Stimulated activated CD8-positive, alpha-beta memory T cell treated with anti-CD3 and anti-CD28 coated beads, Interleukin-7, amount 100 ng/mL, for 4 hours (primary cell): ENCODE results near the gene RRBP1.

Experiments used
- DNase-seq, 2 donors: peaks; one replicate each; pipeline ENCODE4 v3.0.0-alpha.2; 2020; ENCODE audit warnings: low read depth in 2 of 2

The RRBP1 gene

DNA sequence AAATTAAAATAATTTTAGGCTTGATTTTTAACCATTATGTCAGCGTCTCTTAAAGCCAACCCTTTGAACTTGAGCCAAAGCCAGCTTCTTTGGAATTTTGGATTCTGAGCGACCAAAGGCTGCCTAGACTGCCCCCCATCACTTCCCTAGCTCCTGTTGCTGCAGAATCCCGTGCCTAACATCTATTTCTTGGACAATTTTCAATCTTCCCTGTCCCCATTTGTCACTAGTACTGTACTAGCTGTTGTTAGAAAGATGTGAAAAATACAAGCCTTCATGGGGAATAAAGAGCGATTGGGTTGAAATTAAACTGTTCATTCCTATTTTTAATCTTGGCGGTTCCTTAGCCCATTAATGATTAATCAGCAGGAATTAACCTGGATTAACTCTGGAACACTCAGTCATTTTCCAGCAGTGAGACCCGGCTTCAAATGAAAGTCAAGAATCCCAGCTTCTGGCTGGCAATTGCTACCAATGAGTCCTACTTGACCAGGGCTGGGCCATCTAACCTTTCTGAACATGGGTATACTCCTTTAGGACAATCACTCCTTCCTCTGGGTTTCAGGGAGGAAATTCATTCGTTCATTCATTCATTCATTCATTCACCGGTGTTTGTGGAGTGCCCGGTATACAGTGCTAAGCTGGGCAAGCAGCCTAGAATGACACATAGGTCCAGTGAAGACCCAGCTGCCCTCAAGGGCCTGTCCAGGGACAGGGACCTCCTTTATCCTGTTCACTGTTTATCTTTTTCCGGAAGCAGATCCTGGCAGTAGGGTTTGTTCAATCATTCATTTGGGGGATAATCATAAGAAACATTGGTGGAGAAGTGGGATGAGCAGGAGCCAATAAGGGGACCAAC lies 1.4 kb upstream of the RRBP1 start:
- no peak for DNase-seq

DNA sequence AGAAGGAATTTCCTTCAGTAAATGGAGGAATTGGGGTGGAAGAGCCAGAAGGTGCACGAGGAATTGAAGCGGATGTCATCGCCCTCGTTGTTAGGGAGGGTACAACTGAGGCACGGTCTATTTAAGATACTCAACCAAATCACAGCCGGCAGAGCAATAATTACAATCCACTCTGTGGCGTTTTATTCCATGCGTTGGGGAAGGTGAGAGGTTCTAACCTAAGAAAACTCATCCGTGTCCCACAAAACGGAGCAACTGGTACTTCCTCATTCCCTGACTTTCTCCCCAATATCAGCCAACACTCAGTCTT lies 802 bp upstream of the RRBP1 start:
- no peak for DNase-seq

DNA sequence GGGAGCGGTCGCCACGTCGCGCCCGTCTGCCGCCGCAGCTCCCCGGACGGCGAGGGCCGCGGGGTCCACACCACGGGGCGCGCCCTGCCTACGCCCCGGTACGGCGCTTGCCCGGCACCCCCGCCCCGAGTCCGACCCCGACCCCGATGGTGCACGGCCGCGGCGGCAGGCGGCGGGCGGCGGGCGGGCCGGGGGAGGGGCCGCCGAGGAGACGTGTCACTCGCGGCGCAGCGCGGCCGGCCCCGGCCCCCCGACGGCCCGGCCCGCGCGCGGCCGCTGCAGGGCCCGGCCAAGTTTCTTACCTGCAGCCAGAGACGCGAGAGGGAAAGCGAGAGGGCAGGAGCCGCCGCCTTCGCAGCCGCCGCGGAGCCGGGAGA lies 328 bp downstream of the RRBP1 start:
- DNase-seq, result no peak

DNA sequence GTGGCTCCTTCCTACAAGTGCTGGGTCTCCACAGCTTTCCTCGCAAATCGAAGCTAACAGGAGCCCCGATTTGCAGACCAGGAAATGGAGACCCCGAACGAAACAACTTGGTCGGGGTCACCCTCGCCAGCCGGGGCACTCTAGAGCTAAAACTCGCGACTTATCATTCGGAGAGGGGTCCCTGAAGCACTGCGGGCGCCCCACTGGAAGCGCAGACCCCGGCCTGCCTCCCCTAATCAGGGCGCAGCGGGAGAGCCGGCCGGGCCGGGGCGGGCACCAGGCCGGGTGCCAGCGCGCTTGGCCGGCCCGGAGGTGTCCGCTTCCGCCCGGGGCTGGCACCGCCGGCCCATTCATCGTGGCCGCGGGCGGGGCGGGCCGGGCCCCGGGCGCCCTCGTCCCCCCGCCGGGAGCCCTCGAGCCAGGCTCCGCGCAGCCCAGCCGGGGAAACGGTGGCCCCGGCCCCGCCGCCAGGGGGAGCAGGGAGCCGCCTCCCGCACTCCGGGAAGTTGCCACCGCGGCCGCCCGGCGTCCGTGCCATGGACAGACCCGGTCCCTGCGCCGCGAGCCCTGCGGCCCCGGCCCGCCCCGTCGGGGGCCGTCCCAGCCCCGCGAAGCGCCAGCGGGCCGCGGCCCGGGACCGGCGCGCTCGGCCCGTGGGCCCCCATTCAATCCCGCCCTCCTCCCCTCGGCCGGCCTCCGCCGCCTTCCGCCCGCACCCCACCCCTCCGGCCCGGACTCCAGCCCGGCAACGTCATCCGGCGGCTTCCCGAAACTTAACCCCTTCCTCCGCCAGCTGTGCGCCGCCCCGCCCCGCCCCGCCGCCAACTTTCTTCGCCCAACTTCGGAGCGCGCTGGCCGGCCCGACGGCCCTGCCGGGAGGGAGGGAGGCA lies 961 bp downstream of the RRBP1 start:
- DNase-seq, result peak; percentile 27 to 73

DNA sequence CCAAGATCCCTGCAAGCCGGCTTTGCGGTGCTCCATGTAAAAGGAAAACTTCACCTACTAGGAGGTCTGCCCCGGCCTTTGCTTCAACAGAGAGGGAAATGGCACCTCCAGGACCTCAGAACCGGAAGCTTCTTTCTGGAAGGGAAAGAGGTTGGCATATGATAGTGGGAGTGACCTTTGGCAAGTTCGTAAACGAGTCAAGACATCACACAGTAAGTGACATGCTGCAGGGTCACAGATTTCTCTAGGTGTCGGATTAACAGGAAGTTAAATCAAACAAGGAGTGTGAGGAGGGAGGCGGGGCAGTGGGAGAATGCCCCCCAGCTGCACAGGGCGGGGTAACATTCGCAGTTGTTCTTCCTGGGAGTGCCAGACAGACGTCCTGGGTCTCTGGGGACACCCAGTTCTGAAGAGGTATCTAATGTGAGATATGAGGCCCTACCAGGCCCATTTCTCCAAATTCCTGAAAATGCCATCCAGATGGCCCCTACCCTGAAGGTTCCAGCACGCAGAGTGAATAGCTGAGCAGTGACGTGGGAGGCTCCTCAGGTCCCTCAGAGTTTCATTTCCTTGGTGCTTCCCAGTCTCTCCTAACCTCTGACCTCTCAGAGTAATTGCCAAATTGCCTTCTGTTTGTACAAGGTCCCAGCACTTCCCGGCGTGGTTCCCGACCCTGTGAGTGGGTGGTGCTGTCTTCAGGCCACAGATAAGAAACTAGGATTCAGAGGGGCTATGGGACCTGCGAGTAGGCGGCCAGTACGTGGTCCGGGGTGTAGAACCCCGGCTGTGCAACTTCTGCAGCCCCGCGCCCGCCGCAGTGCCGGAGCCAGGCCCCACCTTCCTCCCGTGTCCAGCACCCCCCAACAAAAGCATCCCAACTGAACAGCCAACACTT lies 1.9 kb downstream of the RRBP1 start:
- DNase-seq, result peak in 1 of 2 donors; percentile 18

DNA sequence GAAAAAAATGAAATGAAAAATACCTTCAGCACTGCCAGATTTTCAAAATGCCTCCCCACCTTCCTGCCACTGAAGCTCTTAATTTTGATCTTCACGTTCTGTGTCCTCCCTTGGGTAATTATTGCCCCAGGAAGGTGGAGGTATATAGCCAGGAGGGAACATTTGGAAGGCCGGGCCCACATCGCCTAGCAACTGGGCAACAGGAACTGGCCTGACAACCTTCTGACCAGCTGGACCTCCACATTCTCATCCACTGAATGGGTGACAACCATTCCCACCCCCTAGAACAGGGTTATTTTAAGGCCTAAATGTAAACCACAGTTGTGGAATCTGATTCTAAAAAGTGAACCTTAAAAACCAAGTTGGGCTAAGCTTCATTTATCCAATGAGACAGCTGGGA lies 3.2 kb downstream of the RRBP1 start:
- no peak for DNase-seq

DNA sequence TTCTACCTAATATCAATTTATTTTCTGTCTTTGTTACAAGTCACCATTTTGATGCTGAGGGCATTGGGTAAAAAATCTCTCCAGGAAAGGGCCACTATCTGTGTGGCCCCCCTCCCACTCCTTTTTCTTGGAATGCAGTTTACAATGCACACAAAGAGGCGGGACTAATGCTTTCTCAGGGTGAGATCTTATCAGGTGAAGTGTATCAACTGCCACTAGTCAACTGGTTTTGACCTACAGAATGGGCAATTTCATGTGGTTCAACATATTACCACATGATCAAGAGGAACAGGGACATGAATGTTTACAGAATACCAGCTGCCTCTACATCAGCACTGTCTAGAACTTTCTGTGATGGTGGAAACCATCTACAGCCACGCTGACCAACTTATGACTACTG lies 3.7 kb downstream of the RRBP1 start:
- DNase-seq, result no peak

DNA sequence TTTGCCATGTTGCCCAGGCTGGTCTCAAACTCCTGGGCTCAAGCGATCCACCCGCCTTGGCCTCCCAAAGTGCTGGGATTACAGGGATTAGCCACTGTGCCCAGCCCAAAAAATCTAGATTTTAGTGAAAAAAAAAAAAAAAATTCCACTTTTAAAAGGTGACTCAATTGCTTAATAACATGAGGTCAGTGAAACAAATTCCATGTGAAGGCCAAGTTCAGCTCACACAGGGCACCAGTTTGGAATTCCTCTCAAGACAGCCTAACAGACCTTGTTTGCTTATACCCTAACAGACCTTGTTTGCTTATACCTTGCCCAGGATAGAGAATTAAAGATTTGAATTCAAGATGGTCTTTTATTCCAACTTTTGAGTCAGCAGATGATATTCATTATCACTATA lies 5.1 kb downstream of the RRBP1 start:
- DNase-seq, result no peak

DNA sequence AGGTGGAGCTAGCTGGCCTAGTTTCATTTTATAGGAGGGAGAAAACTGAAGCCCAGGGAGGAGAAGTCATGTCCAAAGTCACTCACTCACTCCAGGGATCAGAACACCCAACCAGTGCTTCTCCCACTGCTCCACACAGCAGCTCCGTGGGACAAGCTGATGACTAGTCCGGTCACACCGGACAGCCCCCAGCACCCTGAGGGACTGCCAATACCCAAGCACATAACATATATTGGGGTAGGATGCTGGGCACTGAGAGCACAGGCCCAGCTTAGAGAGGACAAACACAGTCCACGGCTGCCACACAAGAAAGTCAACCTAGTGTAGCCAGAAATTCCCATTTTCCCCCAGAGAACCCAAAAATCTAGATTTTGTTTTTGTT lies 5.7 kb downstream of the RRBP1 start:
- no peak for DNase-seq

DNA sequence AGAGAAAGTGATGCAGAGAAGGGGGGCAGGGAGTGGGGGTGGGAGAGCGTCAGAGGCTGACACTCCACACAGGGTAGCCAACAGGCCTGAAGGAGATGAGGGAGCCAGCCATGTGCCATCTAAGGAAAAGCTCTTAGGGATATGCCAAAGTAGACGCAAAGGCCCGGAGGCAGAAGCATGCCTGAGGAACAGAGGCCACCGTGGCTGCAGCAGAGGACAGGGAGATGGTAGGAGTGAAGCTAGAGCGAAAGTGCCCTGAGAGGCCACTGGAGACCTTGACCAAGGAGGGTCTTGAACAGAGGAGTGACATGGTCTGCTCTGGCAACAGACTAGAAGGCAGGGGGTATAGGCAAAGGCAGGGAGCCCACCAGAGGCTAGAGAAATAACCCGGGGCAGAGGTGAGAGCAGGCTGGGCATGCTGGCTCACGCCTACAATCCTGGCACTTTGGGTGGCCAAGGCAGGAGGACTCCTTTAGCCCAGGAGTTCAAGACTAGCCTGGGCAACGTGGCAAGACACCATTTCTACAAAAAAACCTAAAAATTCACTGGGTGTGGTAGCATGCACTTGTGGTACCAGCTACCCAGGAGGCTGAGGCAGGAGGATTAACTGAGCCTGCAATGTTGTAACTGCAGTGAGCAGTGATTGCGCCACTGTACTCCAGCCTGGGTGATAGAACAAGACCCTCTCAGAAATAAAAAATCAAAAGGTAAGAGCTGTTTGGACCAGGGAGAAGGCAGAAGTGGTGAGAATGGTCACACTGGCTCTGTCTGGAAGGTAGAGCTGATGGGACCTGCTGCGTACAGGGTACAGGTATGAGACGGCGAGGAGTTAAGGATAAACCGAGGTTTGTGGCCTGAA lies 6.3 kb downstream of the RRBP1 start:
- no peak for DNase-seq

DNA sequence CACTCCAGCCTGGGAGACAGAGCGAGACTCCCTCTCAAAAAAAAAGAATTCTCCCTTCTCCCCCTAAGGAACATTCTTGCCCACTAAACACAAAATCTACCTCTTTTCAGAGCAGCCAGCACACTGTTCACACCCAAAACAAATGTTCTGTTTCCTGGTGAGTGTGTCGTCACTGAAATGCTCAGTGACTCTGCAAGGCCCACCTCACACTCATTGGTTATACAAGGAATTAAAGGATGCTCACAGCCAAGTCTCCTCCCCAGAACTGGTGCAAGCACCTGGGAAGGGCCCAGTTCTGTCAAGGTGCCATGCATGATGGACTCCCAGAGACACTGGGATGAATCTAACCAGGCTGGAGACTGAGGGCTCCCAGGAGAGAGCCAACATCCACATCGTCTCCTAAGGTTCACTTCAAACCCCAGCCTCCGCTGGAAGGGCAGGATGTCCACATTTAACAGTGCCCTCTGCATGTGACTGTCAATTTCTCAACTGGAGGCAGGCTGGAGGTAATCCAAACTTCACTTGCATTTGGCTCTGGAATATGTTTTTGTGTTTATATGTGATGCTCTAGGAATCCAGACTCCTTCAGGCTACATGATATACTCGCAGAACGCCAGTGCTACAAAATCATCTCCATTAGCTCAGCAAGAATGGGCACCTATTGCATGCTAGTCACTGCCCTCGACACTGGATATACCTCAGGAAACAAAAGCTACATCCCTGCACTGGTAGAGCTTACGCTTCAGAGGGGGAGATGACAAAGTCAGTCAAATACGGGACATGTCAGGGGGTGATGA lies 7.1 kb downstream of the RRBP1 start:
- DNase-seq, result no peak

DNA sequence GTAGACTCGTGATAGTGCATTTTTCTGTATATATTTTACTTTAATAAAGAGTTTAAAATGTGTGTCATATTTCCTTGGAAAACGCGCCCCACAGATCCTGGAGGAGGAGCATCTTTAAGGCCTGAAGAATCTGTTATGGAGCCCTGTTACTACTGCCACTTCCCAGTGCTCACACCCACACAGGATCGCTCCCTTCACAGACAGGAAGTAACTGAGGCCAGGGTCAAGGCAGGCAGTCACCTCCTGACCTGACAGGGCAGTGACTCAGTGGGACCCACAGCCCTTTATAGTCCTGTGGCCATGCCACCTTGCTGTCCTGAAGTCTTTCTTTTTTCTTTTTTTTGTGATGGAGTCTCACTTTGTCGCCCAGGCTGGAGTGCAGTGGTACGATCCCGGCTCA lies 9.0 kb downstream of the RRBP1 start:
- no peak for DNase-seq

DNA sequence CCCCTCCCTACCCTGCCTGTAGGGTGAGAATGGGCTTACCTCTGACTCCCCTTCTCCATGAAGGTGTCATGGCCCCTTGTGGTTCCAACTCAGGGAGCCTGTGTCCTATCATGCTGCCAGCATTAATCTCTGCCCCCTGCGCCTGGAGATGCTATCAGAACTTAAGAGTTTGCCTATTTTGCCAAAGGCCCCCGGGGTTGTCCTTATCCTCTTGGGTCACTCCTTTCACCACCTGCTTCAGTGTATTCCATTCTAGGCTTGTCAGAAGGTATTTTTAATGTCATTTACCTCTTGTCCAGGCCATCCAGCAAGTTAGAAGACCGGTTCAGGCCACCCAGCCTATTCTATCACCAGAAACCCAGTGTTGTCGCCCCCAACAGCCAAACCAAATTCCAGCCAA lies 10.5 kb downstream of the RRBP1 start:
- no peak for DNase-seq

DNA sequence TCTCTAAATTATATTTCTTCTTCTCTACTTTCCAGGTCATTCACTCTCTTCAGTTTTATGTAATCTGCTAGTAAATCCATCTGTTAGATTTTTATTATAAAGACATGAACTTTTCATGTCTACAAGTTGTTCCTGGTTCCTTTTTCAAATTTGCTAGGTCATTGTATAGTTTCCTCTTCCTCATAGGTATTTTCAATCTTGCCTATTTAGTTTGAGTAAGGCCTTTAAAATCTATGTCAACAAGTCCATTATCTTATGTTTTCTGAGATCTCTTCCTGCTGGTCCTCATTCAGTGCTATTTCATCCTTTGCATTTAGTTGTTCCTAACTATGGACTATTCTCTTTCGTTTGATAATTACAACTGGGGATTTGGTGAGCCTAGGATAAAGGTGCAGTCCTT lies 11.0 kb downstream of the RRBP1 start:
- no peak for DNase-seq

DNA sequence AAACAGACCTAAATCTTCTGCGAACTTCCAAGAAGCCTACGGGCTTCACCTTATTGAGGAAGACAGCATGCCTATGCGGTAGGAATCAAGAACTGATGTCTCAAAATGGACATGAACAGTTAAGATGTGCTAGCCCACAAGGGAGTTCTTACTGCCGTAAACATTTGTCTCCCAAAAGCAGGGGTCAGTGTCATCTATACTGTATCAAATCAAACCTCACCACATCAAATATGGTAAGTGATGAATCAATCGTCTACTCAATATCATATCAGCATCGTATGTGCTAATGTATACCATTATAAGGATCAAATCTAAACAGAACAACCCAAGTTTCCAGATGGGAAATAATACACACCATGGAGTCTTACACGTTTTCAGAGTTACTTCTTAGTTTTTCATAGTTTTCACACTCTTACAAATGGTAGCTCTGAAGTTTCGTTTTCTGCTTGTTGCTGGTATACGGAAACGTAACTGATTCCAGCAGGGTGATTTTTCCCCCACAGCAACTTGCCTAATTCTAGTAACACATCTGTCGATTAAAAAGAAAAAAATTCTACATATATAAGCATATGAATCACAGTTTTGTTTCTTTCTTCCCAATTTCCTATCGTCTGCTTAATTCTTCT lies 12.6 kb downstream of the RRBP1 start:
- DNase-seq, result no peak

DNA sequence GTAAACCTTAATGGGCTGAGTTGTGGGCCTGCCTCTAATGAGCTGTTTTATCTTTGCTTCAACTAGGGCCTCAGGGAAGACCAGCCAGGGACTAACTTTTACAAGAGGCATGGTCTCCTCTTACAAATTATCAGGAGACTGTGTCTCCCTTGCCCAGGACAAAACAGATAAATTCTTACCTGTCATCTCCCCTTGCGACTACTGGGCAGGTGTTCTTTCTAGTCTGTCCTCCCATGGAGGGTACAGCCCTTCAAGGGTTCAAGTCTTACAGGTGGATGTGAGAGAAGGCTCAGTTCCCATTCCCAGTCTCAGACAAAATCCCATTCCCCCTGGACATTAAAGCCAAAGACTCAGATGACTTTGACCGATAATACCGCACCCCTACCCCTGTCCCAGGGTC lies 13.6 kb downstream of the RRBP1 start:
- no peak for DNase-seq

DNA sequence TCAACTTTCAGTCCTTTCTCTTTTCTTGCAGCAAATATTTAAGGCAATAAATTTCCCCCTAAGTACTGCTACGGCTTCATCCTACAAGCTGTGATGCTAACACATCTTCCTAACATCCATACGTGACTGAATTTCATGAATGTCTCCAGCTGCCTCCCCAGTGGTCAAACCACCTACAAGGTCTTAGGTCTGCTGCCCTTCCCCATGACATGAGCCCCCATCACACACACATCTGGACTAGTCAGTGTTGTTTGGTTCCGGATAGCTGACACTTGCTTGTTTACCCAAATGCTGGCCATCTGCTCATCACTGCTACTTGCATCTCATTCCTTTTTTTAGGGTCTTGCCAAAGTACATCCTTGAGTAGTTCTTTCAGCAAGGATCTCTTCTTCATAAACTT lies 14.6 kb downstream of the RRBP1 start:
- DNase-seq, result no peak

DNA sequence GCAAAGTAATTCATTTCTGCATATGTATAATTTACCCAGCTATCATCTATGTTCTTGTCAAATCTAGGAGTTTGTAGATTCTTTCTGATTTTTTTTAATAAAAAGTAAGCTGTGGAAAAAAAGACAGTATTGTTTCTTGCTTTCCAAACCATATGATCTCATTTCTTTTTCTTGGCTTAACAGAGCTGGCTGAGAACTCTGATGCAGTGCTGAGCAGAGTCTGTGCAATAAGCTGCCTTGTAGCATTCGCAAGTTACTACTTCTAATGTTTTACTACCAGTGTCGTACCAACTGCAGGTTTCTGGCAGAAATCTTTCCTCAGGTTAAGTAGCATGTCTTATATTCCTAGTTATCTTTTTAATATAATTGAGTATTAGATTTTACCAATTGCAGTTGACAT lies 15.6 kb downstream of the RRBP1 start:
- no peak for DNase-seq

DNA sequence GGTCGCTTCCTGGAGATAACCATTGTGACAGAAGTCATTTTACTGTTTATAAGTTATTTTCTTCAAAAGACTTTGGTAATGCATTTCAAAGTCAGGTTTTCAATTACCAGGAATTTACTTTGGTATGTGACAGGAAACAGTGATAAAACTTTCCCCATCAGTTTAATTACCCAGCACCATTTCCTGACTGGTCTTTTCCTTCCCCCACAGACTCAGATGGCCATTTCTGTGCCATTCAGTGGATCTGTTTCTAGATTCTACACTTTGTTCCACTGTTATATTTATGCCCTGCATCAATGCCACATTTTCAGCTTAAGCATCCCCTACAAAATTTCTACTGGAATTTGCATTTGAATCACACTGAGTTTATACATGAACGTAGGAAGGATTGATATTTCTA lies 16.3 kb downstream of the RRBP1 start:
- DNase-seq, result no peak

DNA sequence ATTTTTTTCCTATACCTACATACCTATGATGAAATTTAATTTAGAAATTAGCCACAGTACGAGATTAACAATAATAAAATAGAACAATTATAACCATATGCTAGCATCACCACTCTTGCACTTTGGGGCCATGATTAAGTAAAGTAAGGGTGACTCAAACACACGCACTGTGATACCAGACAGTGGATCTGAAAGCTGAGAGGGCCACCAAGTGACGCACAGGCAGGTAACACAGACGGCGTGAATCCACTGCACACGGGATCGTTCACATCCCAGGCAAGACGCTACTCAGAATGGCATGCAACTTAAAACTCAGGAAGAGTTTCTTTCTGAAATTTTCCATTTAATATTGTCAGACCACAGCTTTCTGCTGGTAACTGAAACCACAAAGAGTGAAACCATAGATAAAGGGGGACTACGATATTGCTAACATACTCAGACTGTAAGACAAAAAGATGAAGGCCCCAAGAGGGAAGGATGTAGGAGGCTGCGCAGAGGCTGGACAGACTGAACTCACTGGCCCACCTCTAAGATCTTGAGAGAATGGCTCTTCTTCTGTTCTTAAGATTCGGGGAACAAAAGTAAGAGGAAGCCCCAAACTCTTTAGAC lies 17.9 kb downstream of the RRBP1 start:
- DNase-seq, result no peak
